ENCODE data around the gene CLDN7. TPM values are rescaled to one million over a fixed set of nuclear protein-coding genes. Genes with fewer than 3 reads are reported as not detected.

CLDN7 gene
- total RNA-seq, 3 donors from 2014 or later (not counting 1 experiment from before 2014, with no cell fraction given), result 0.99 to 1.8 (median 1.7) TPM

- peak within 1 kb of the TSS; percentile 93 to 98 for H3K27ac Mint-ChIP-seq
- H3K4me3 Mint-ChIP-seq, result peak within 1 kb of the TSS; percentile 92
- WGBS (ENCODE audit: insufficient coverage), result under 1% methylated on average over 40 of the region's 41 CpGs
- peak; percentile 98 to 99 for DNase-seq
- peak within 1 kb of the TSS; percentile 67 for H3K4me3 ChIP-seq (ENCODE audit: low read length)
- peaks cover 26% of the 10 kb centered on the region for H3K36me3 ChIP-seq (ENCODE audit: control insufficient read depth, insufficient read depth, low read length)
- intact Hi-C loops (cut with micrococcal nuclease), result loop anchor here (1.0 to 5.0 kb wide), 7 partner anchors 8 to 311 kb away; partner anchors contain the start of genes ACADVL, DLG4, EIF5A and PHF23
- no peaks in the 10 kb centered on the region for H3K9me3 Mint-ChIP-seq
- H3K27ac ChIP-seq (ENCODE audit: low read length), result peak within 1 kb of the TSS; percentile 96
- ATAC-seq, result peak; percentile 82 to 94 (median 86)
- no peaks in the 10 kb centered on the region for H3K27me3 Mint-ChIP-seq (ENCODE audit: low read depth in 2 of 2)
- peaks cover 41 to 43% of the 10 kb centered on the region in 2 donors for H3K4me1 Mint-ChIP-seq
- peaks cover 32% of the 10 kb centered on the region for H3K4me1 ChIP-seq (ENCODE audit: control insufficient read depth, insufficient read depth, low read length)
- no peaks in the 10 kb centered on the region for H3K9me3 ChIP-seq (ENCODE audit: control insufficient read depth, insufficient read depth, low read length)
- H3K36me3 Mint-ChIP-seq, result peaks cover 6% of the 10 kb centered on the region
- H3K27me3 ChIP-seq (ENCODE audit: control insufficient read depth, insufficient read depth, low read length), result no peaks in the 10 kb centered on the region
- TF ChIP-seq CTCF (IDR thresholded peaks at IDR 0.05), result no peak
These were observed 10.6 kb downstream of the CLDN7 start, which contains the start of gene CTDNEP1 for GRCh38 chr17:7251661-7252175. Gene CTDNEP1, minus strand, starts transcription at chr17:7251734. Its CDS starts 438 bp downstream, at chr17:7251296.

- no peaks in the 10 kb centered on the region for H3K36me3 Mint-ChIP-seq
- H3K9me3 Mint-ChIP-seq, result no peaks in the 10 kb centered on the region
- intact Hi-C loops (cut with micrococcal nuclease), result loop anchor here (5.0 kb wide), 3 partner anchors 34 to 311 kb away; partner anchors contain the start of genes ACADVL, DLG4, POLR2A and SENP3
- Histone ChIP-seq H3K4me1 (ENCODE audit: control insufficient read depth, insufficient read depth, low read length) (peaks cover 32% of the 10 kb centered on the region), H3K27me3 (ENCODE audit: control insufficient read depth, insufficient read depth, low read length) (no peaks in the 10 kb centered on the region), H3K27ac (ENCODE audit: low read length) (peak overlapping the region; percentile 96), H3K36me3 (ENCODE audit: control insufficient read depth, insufficient read depth, low read length) (peaks cover 27% of the 10 kb centered on the region), H3K9me3 (ENCODE audit: control insufficient read depth, insufficient read depth, low read length) (no peaks in the 10 kb centered on the region), H3K4me3 (ENCODE audit: low read length) (peak overlapping the region; percentile 67)
- DNase-seq (peak; percentile 41 to 73), ATAC-seq (peak in 2 of 3 donors; percentile 0)
- peaks cover 41 to 43% of the 10 kb centered on the region in 2 donors for H3K4me1 Mint-ChIP-seq
- H3K4me3 Mint-ChIP-seq, result peak overlapping the region; percentile 92
- H3K27ac Mint-ChIP-seq, result peak overlapping the region; percentile 93 to 98
- no peaks in the 10 kb centered on the region for H3K27me3 Mint-ChIP-seq (ENCODE audit: low read depth in 2 of 2)
- under 1% methylated on average over 54 of the region's 55 CpGs for WGBS (ENCODE audit: insufficient coverage)
- TF ChIP-seq CTCF (IDR thresholded peaks at IDR 0.05), result no peak
These were observed 11.3 kb downstream of the CLDN7 start for GRCh38 chr17:7250695-7251627.

GRCh38 chr17:7249830-7250229 is 12.4 kb downstream of the CLDN7 start:
- no peak for ATAC-seq
- 71% methylated on average over 7 of the region's 7 CpGs for WGBS (ENCODE audit: insufficient coverage)
- no peak for DNase-seq

More at GRCh38 chr17:7249830-7250229, 12.4 kb downstream of the CLDN7 start:
- no peaks in the 10 kb centered on the region for H3K9me3 Mint-ChIP-seq
- no peaks in the 10 kb centered on the region for H3K27me3 Mint-ChIP-seq (ENCODE audit: low read depth in 2 of 2)
- H3K36me3 ChIP-seq (ENCODE audit: control insufficient read depth, insufficient read depth, low read length), result peaks cover 24% of the 10 kb centered on the region
- H3K27ac Mint-ChIP-seq, result peak overlapping the region; percentile 93 to 98
- H3K4me1 ChIP-seq (ENCODE audit: control insufficient read depth, insufficient read depth, low read length), result peaks cover 32% of the 10 kb centered on the region
- H3K4me3 ChIP-seq (ENCODE audit: low read length), result no peak overlapping the region
- H3K4me3 Mint-ChIP-seq, result peak overlapping the region; percentile 92
- H3K27ac ChIP-seq (ENCODE audit: low read length), result peak overlapping the region; percentile 31
- peaks cover 41% of the 10 kb centered on the region in 2 donors for H3K4me1 Mint-ChIP-seq
- no peaks in the 10 kb centered on the region for H3K9me3 ChIP-seq (ENCODE audit: control insufficient read depth, insufficient read depth, low read length)
- intact Hi-C loops (cut with micrococcal nuclease), result loop anchor here (5.0 kb wide), 3 partner anchors 33 to 312 kb away; partner anchors contain the start of genes ACADVL, DLG4, POLR2A and SENP3
- TF ChIP-seq CTCF (IDR thresholded peaks at IDR 0.05), result no peak
- H3K27me3 ChIP-seq (ENCODE audit: control insufficient read depth, insufficient read depth, low read length), result no peaks in the 10 kb centered on the region
- H3K36me3 Mint-ChIP-seq, result no peaks in the 10 kb centered on the region

All from natural killer cell (primary cell).